ENCODE results near the gene PPAT. TPM values are rescaled to one million over a fixed set of nuclear protein-coding genes. Genes with fewer than 3 reads are reported as not detected.

The PPAT gene
- total RNA-seq, 1 donor from 2014 or later = 42.2 TPM

DNA sequence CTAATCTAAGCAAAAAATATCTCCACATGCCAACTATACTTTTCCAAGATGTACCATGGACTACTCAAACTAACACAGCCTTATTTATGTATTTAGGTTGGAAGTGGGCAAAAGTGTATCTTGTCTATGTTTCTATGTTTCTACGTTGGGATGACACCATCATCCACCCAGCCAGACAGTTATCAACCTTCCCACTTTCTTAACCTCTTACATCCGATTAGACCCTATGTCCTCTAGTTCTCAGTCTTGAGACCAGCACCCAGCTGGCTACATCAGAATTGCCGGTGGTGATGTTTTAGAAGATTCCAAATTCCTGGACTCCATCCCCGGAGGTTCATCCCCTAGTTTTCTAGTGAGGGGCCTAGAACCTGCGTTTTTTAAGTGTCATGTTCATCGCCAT lies 47.1 kb downstream of the PPAT start:
- FAIRE-seq (no peak), DNase-seq (ENCODE audit: low read depth) (no peak)
- Histone ChIP-seq H3K79me2 (ENCODE audit: insufficient read depth, low read length) (peaks cover 32% of the 10 kb centered on the region), H3K9me3 (ENCODE audit: insufficient read depth, low read depth, low read length) (no peaks in the 10 kb centered on the region), H3K4me1 (ENCODE audit: insufficient read depth, low read length) (peaks cover 6% of the 10 kb centered on the region), H3K4me3 (ENCODE audit: insufficient read depth, low read depth, low read length) (peak overlapping the region; percentile 94), H3K36me3 (ENCODE audit: insufficient read depth, low read length) (no peaks in the 10 kb centered on the region), H4K20me1 (ENCODE audit: insufficient read depth, low read length) (no peaks in the 10 kb centered on the region), H3K27me3 (ENCODE audit: insufficient read depth, low read length) (no peaks in the 10 kb centered on the region), H3K27ac (ENCODE audit: low read depth, low read length) (peak overlapping the region; percentile 97), H3K4me2 (ENCODE audit: low read length) (peak overlapping the region; percentile 94), H3K9ac (ENCODE audit: low read length) (peak overlapping the region; percentile 96), H2AFZ (ENCODE audit: low read depth, low read length) (no peak overlapping the region)
- no peaks in the 10 kb centered on the region for H3K27me3 Mint-ChIP-seq (ENCODE audit: low read depth, unreplicated experiment)
- H3K4me1 Mint-ChIP-seq (ENCODE audit: low read depth, unreplicated experiment) = peaks cover 11% of the 10 kb centered on the region
- no peaks in the 10 kb centered on the region for H3K9me3 Mint-ChIP-seq (ENCODE audit: unreplicated experiment)
- H3K36me3 Mint-ChIP-seq (ENCODE audit: low read depth, unreplicated experiment) = peaks cover 3% of the 10 kb centered on the region
- TF ChIP-seq, protein P1, sequence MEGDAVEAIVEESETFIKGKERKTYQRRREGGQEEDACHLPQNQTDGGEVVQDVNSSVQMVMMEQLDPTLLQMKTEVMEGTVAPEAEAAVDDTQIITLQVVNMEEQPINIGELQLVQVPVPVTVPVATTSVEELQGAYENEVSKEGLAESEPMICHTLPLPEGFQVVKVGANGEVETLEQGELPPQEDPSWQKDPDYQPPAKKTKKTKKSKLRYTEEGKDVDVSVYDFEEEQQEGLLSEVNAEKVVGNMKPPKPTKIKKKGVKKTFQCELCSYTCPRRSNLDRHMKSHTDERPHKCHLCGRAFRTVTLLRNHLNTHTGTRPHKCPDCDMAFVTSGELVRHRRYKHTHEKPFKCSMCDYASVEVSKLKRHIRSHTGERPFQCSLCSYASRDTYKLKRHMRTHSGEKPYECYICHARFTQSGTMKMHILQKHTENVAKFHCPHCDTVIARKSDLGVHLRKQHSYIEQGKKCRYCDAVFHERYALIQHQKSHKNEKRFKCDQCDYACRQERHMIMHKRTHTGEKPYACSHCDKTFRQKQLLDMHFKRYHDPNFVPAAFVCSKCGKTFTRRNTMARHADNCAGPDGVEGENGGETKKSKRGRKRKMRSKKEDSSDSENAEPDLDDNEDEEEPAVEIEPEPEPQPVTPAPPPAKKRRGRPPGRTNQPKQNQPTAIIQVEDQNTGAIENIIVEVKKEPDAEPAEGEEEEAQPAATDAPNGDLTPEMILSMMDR (IDR thresholded peaks at IDR 0.05; ENCODE audit: insufficient read depth, low read depth, low read length) = no peak
- no peak for TF ChIP-seq EZH2 (IDR thresholded peaks at IDR 0.05; ENCODE audit: insufficient read depth, low read length)
- peak overlapping the region; percentile 92 for H3K4me3 Mint-ChIP-seq (ENCODE audit: unreplicated experiment)
- peak overlapping the region; percentile 99 for H3K27ac Mint-ChIP-seq (ENCODE audit: unreplicated experiment)

GRCh38 chr4:56387023-56388001 lies 48.1 kb downstream of the PPAT start, which contains the start of gene AASDH:
Gene AASDH (minus strand): TSS chr4:56387491. CDS start chr4:56384299, 3,192 bp downstream.
- peak within 1 kb of the TSS; percentile 94 for H3K4me3 ChIP-seq (ENCODE audit: insufficient read depth, low read depth, low read length)

More at GRCh38 chr4:56387023-56388001, 48.1 kb downstream of the PPAT start, which contains the start of gene AASDH:
- Histone ChIP-seq H3K9me3 (ENCODE audit: insufficient read depth, low read depth, low read length) (no peaks in the 10 kb centered on the region), H3K27ac (ENCODE audit: low read depth, low read length) (peak within 1 kb of the TSS; percentile 97), H2AFZ (ENCODE audit: low read depth, low read length) (peak within 1 kb of the TSS; percentile 96), H3K36me3 (ENCODE audit: insufficient read depth, low read length) (no peaks in the 10 kb centered on the region), H3K79me2 (ENCODE audit: insufficient read depth, low read length) (peaks cover 32% of the 10 kb centered on the region), H4K20me1 (ENCODE audit: insufficient read depth, low read length) (no peaks in the 10 kb centered on the region), H3K9ac (ENCODE audit: low read length) (peak within 1 kb of the TSS; percentile 96), H3K4me2 (ENCODE audit: low read length) (peak within 1 kb of the TSS; percentile 94), H3K27me3 (ENCODE audit: insufficient read depth, low read length) (no peaks in the 10 kb centered on the region), H3K4me1 (ENCODE audit: insufficient read depth, low read length) (peaks cover 6% of the 10 kb centered on the region)
- H3K36me3 Mint-ChIP-seq (ENCODE audit: low read depth, unreplicated experiment) = peaks cover 3% of the 10 kb centered on the region
- FAIRE-seq (peak; percentile 17), DNase-seq (ENCODE audit: low read depth) (peak; percentile 91)
- no peaks in the 10 kb centered on the region for H3K27me3 Mint-ChIP-seq (ENCODE audit: low read depth, unreplicated experiment)
- H3K4me3 Mint-ChIP-seq (ENCODE audit: unreplicated experiment) = peak within 1 kb of the TSS; percentile 92
- H3K27ac Mint-ChIP-seq (ENCODE audit: unreplicated experiment) = peak within 1 kb of the TSS; percentile 99
- TF ChIP-seq EZH2 (IDR thresholded peaks at IDR 0.05; ENCODE audit: insufficient read depth, low read length) = no peak
- TF ChIP-seq, protein P1 (IDR thresholded peaks at IDR 0.05; ENCODE audit: insufficient read depth, low read depth, low read length) = no peak
- H3K9me3 Mint-ChIP-seq (ENCODE audit: unreplicated experiment) = no peaks in the 10 kb centered on the region
- H3K4me1 Mint-ChIP-seq (ENCODE audit: low read depth, unreplicated experiment) = peaks cover 11% of the 10 kb centered on the region

Data from astrocyte (in vitro differentiated cells and primary cell).